ENCODE data around the gene RASGRP4.

DNA sequence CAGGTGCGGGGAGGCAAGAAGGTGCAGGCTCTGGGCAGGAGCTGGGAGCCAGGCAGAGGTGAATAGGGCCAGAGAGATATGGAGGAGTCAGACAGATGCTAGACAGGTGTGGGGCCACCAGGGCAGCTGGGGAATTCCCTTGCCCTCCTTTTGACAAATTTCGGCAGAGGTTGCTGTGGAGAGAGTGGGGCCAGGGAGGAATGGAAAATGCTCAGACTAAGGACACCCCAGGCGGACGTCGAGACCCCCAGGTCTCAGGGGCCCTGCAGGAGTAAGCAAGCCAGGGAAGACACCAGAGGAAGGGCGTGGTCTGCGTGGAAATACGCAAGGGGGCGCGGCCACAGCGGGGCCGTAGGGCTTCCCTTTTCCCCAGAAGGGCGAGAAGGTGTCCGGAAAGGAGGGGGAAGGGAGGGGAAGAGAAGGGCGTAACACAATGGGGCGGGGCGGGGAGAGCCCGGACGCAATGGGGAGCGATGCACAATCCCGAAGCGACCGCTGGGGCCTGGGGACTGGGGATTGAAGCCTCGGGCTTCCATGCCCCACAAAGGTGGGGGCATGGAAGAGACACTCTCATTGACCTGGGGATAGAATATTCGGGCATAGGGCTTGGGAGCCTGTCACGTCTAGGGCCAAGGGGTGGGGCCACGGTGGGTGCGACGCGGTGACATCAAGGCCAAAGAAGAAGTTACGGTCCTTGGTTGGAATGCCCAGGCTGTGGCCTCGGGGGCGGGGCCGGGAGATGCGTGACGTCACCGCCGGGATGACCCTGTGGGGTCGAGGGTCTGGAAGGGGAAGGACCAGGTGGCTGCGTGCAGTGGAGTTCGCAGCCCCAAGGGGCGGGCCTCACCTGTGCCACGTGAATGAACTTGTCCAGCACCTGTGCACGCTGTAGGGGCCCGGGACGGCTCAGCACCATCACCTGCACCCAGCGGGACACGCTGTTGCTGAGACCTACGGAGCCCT is 8.2 kb downstream of the RASGRP4 start:
- TF ChIP-seq, protein P1, sequence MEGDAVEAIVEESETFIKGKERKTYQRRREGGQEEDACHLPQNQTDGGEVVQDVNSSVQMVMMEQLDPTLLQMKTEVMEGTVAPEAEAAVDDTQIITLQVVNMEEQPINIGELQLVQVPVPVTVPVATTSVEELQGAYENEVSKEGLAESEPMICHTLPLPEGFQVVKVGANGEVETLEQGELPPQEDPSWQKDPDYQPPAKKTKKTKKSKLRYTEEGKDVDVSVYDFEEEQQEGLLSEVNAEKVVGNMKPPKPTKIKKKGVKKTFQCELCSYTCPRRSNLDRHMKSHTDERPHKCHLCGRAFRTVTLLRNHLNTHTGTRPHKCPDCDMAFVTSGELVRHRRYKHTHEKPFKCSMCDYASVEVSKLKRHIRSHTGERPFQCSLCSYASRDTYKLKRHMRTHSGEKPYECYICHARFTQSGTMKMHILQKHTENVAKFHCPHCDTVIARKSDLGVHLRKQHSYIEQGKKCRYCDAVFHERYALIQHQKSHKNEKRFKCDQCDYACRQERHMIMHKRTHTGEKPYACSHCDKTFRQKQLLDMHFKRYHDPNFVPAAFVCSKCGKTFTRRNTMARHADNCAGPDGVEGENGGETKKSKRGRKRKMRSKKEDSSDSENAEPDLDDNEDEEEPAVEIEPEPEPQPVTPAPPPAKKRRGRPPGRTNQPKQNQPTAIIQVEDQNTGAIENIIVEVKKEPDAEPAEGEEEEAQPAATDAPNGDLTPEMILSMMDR (IDR thresholded peaks at IDR 0.05; ENCODE audit: insufficient read depth, low read length) = no peak
- peak; percentile 40; the same call in 1 of the 2 replicates for TF ChIP-seq GABPA (IDR thresholded peaks at IDR 0.05; ENCODE audit: low read depth)
- no peak for TF ChIP-seq POLR2AphosphoS5 (IDR thresholded peaks at IDR 0.05; ENCODE audit: low read depth)
- no peak for TF ChIP-seq REST (IDR thresholded peaks at IDR 0.05; ENCODE audit: insufficient replicate concordance, low read depth)
